B cell (primary cell): ENCODE data around the gene TNRC6C. TPM values are rescaled to one million over a fixed set of nuclear protein-coding genes. Genes with fewer than 3 reads are reported as not detected.

Source experiments
- ATAC-seq: fragments of 200-7000 bp; cut with Tn5 transposase; one replicate; pipeline ENCODE4 v1.10.0; 2021; ENCODE audit warnings: low read depth, mild to moderate bottlenecking, moderate number of reproducible peaks, moderate library complexity
- CTCF ChIA-PET: fragments of 350-600 bp; sonication (Branson Sonifier 250); formaldehyde crosslinking; loops from one replicate; lab custom pipeline; 2021; ENCODE audit warnings: antibody characterized with exemption, inconsistent platforms; lab: Charles Lee
- POLR2A ChIA-PET: fragments of 350-600 bp; sonication (Branson Sonifier 250); formaldehyde crosslinking; loops from one replicate; lab custom pipeline; 2021; ENCODE audit warnings: antibody characterized with exemption; lab: Charles Lee
- DNase-seq: peaks from one replicate; pipeline ENCODE4 v3.0.0; 2013
- H2AFZ ChIP-seq: 2 replicates; pipeline ENCODE4 v1.6.1; 2012; ENCODE audit warnings: mild to moderate bottlenecking, low read depth, low read length; ENCODE audit not compliant: insufficient read depth, poor library complexity, severe bottlenecking
- H3K27ac ChIP-seq, 2 donors: 1 replicate in 1 of 2; 2 replicates in 1 of 2; pipeline ENCODE4 v1.5.1; 2012 to 2013; ENCODE audit warnings: low read length in 2 of 2, mild to moderate bottlenecking in 2 of 2, moderate library complexity in 1 of 2
- H3K27me3 ChIP-seq, 4 experiments: fragments of 200-600 bp in 1 of 4; sonication (generic) in 1 of 4; replicated peaks in 1 of 4; 1 replicate in 2 of 4; 2 replicates in 2 of 4; pipeline versions ENCODE4 v1.6.1 to v1.7.0; 2013 to 2016; ENCODE audit warnings: low read length in 3 of 4, mild to moderate bottlenecking in 2 of 4, mixed read lengths in 1 of 4, moderate library complexity in 1 of 4; ENCODE audit not compliant: insufficient read depth in 4 of 4, control insufficient read depth in 3 of 4; ENCODE audit errors: control extremely low read depth in 1 of 4
- H3K36me3 ChIP-seq, 2 experiments: replicated peaks in 1 of 2; 1 replicate in 1 of 2; 2 replicates in 1 of 2; pipeline versions ENCODE4 v1.6.1 to v1.7.1; 2013; ENCODE audit warnings: low read length in 1 of 2; ENCODE audit not compliant: insufficient read depth in 2 of 2, control insufficient read depth in 1 of 2; ENCODE audit errors: control extremely low read depth in 1 of 2, extremely low read depth in 1 of 2
- H3K4me1 ChIP-seq, 2 donors: fragments of 200-600 bp in 1 of 2; sonication (generic) in 1 of 2; 1 replicate in 1 of 2; 2 replicates in 1 of 2; pipeline versions ENCODE4 v1.5.1 to v1.6.1; 2013 to 2017; ENCODE audit warnings: low read length in 2 of 2; ENCODE audit not compliant: control insufficient read depth in 2 of 2, insufficient read depth in 2 of 2
- H3K4me2 ChIP-seq: replicated peaks from 2 replicates; pipeline ENCODE3; 2012; ENCODE audit warnings: mild to moderate bottlenecking, low read depth, low read length; ENCODE audit not compliant: poor library complexity, severe bottlenecking
- H3K4me3 ChIP-seq, 5 experiments: fragments of 200-600 bp in 1 of 5; sonication (generic) in 1 of 5; 1 replicate in 3 of 5; 2 replicates in 2 of 5; pipeline versions ENCODE4 v1.5.1 to v1.7.0; 2011 to 2016; ENCODE audit warnings: low read length in 4 of 5, mild to moderate bottlenecking in 4 of 5, low read depth in 2 of 5, control low read depth in 1 of 5, moderate library complexity in 1 of 5; ENCODE audit not compliant: insufficient read depth in 1 of 5; ENCODE audit errors: control extremely low read depth in 1 of 5, extremely low read depth in 1 of 5
- H3K79me2 ChIP-seq: fragments of 200-600 bp; sonication (generic); one replicate; pipeline ENCODE4 v1.6.0; 2016; ENCODE audit warnings: low read length; ENCODE audit not compliant: control insufficient read depth, insufficient read depth
- H3K9ac ChIP-seq: fragments of 200-600 bp; sonication (generic); 2 replicates; pipeline ENCODE4 v1.6.1; 2017; ENCODE audit warnings: mild to moderate bottlenecking, low read length, moderate library complexity
- H3K9me3 ChIP-seq, 3 donors: one replicate each; pipeline versions ENCODE4 v1.6.1 to v1.7.1; 2013; ENCODE audit warnings: low read length in 2 of 3; ENCODE audit not compliant: control insufficient read depth in 2 of 3, insufficient read depth in 1 of 3; ENCODE audit errors: control extremely low read depth in 1 of 3
- H4K20me1 ChIP-seq: 2 replicates; pipeline ENCODE4 v1.6.0; 2012; ENCODE audit warnings: mild to moderate bottlenecking, low read length; ENCODE audit not compliant: insufficient read depth, control insufficient read depth, poor library complexity, severe bottlenecking
- H3K27ac Mint-ChIP-seq: one replicate; pipeline ENCODE4 v1.8.0; 2021; ENCODE audit warnings: mixed read lengths
- H3K27me3 Mint-ChIP-seq: one replicate; pipeline ENCODE4 v1.8.0; 2021; ENCODE audit warnings: mixed read lengths
- H3K4me1 Mint-ChIP-seq: one replicate; pipeline ENCODE4 v1.8.0; 2021; ENCODE audit warnings: mixed read lengths
- H3K4me3 Mint-ChIP-seq: one replicate; pipeline ENCODE4 v1.8.0; 2021; ENCODE audit warnings: mixed read lengths
- H3K9me3 Mint-ChIP-seq: one replicate; pipeline ENCODE4 v1.8.0; 2022; ENCODE audit warnings: mixed read lengths; ENCODE audit not compliant: insufficient read depth
- EZH2 ChIP-seq: IDR thresholded peaks from 2 replicates; pipeline ENCODE4 v1.6.1; 2012; ENCODE audit warnings: borderline replicate concordance, low read depth, mild to moderate bottlenecking, moderate library complexity, low read length; ENCODE audit not compliant: insufficient read depth, poor library complexity, severe bottlenecking
- WGBS: methylation state at CpG from one replicate; pipeline ENCODE4 v1.1.5; 2013; ENCODE audit warnings: missing lambda C conversion rate; ENCODE audit not compliant: insufficient coverage; 5-methylcytosine and 5-hydroxymethylcytosine counted together
- intact Hi-C: fragments of 100-400 bp; cut with micrococcal nuclease; formaldehyde crosslinking; loops from one replicate; pipeline ENCODE4 v1.10.0; 2022
- polyA plus RNA-seq: library from polyadenylated mRNA; depleted of rRNA; stranded (reverse); fragments of >200 nt; gene quantifications from 2 replicates; pipeline ENCODE4 v1.2.3, GENCODE V29; 2012
- total RNA-seq, 2 donors: library from RNA; stranded (reverse); fragments of 120-200 nt in 1 of 2; gene quantifications; 1 replicate in 1 of 2; 2 replicates in 1 of 2; pipeline versions ENCODE4 v1.2.3 to v1.2.4, GENCODE V29; 2013 to 2022
- TF ChIP-seq, protein P1 (sequence below): fragments of 200-600 bp; IDR thresholded peaks from one replicate; pipeline ENCODE4 v1.8.0; 2022; ENCODE audit warnings: antibody characterized with exemption, mild to moderate bottlenecking

The TNRC6C gene
- total and polyA plus RNA-seq, 2 donors (not counting 1 experiment from before 2014, with no cell fraction given) = 3.9 to 63.8 TPM

DNA sequence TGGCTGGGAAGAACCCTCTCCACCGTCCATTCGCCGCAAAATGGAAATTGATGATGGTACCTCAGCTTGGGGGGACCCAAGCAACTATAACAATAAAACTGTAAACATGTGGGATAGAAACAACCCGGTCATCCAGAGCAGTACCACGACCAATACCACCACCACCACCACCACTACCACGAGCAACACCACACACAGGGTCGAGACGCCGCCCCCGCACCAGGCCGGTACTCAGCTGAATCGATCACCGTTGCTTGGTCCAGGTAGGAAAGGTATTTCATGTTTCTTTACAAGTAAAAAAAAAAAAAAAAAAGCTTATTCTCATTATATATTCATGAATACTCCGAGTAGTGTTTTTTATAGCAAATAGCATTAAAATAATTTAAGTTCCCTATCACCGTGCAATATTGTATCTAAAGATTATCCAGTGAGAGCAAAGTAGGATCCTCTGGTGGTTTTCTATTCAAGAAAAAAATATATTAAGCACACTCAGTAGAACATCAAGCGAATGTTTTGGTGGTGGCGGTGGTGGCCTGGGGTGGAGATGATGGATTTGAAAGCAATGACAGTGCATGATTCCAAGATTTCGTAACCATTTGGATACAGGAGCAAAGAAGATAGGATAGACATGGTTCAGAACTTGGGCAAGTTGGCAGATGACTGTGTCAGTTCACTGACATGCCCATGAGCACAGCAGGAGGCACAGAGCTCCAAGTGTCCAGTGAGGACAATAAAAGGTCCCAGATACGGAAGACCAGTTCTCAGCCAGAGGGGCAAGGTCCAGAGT lies 92.9 kb downstream of the TNRC6C start:
- H3K27ac ChIP-seq = no peak overlapping the region
- Mint-ChIP-seq H3K4me1 (no peaks in the 10 kb centered on the region), H3K4me3 (no peak overlapping the region), H3K27me3 (no peaks in the 10 kb centered on the region), H3K9me3 (no peaks in the 10 kb centered on the region), H3K27ac (no peak overlapping the region)
- H3K79me2 ChIP-seq = peaks cover 16% of the 10 kb centered on the region
- ChIA-PET POLR2A (interaction anchor here (0.6 kb wide), 1 partner anchor 386 kb away, joined by 3 read pairs; no protein-coding TSS in a partner anchor), CTCF (no interaction called here)
- ATAC-seq = no peak
- intact Hi-C loops = no loop called here
- H4K20me1 ChIP-seq = peaks cover 14% of the 10 kb centered on the region
- no peak overlapping the region for H2AFZ ChIP-seq
- peaks cover 0 to 38% of the 10 kb centered on the region in 2 experiments for H3K36me3 ChIP-seq
- WGBS = 95% methylated on average over 2 of the region's 19 CpGs
- no peak for DNase-seq
- no peaks in the 10 kb centered on the region for H3K9me3 ChIP-seq
- H3K27me3 ChIP-seq = no peaks in the 10 kb centered on the region
- TF ChIP-seq, protein P1, sequence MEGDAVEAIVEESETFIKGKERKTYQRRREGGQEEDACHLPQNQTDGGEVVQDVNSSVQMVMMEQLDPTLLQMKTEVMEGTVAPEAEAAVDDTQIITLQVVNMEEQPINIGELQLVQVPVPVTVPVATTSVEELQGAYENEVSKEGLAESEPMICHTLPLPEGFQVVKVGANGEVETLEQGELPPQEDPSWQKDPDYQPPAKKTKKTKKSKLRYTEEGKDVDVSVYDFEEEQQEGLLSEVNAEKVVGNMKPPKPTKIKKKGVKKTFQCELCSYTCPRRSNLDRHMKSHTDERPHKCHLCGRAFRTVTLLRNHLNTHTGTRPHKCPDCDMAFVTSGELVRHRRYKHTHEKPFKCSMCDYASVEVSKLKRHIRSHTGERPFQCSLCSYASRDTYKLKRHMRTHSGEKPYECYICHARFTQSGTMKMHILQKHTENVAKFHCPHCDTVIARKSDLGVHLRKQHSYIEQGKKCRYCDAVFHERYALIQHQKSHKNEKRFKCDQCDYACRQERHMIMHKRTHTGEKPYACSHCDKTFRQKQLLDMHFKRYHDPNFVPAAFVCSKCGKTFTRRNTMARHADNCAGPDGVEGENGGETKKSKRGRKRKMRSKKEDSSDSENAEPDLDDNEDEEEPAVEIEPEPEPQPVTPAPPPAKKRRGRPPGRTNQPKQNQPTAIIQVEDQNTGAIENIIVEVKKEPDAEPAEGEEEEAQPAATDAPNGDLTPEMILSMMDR = no peak
- no peak for TF ChIP-seq EZH2
- H3K4me2 ChIP-seq = no peak overlapping the region
- H3K4me3 ChIP-seq = no peak overlapping the region
- H3K9ac ChIP-seq = no peak overlapping the region
- H3K4me1 ChIP-seq = no peaks in the 10 kb centered on the region

DNA sequence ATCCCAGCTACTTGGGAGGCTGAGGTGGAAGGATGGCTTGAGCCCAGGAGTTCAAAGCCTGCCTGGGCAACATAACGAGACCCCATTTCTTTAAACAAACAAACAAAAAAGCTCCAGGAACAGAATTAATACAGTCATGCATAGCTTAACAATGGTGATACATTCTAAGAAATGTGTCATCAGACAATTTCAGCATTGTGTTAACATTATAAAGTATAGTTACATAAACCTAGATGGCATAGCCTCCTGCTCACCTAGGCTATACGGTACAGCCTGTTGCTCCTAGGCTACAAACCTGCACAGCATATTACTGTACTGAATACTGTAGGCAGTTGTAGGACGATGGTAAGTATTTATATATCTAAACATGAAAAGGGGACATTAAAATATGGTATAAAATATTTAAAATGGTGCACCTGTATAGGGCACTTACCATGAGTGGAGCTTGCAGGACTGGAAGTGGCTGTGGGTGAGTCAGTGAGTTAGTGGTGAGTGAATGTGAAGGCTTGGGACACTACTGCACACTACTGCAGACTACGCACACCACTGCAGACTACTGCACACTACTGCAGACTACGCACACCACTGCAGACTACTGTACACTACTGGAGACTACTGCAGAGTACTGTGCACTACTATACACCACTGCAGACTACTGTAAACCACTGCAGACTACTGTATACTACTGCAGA lies 95.4 kb downstream of the TNRC6C start:
- ATAC-seq (no peak), DNase-seq (no peak)
- H3K4me2 ChIP-seq = no peak overlapping the region
- H3K27ac ChIP-seq = no peak overlapping the region
- ChIA-PET CTCF (interaction anchor here (0.6 to 0.7 kb wide), 2 partner anchors 281 to 398 kb away, joined by 3 read pairs; no protein-coding TSS in a partner anchor), POLR2A (no interaction called here)
- intact Hi-C loops = no loop called here
- Mint-ChIP-seq H3K4me3 (no peak overlapping the region), H3K27ac (no peak overlapping the region), H3K4me1 (no peaks in the 10 kb centered on the region), H3K27me3 (no peaks in the 10 kb centered on the region), H3K9me3 (no peaks in the 10 kb centered on the region)
- peaks cover 16% of the 10 kb centered on the region for H3K79me2 ChIP-seq
- H3K4me3 ChIP-seq = no peak overlapping the region
- WGBS = 89% methylated on average over 1 of the region's 5 CpGs
- H3K9me3 ChIP-seq = no peaks in the 10 kb centered on the region
- no peak overlapping the region for H2AFZ ChIP-seq
- peaks cover 2 to 37% of the 10 kb centered on the region in 2 experiments for H3K36me3 ChIP-seq
- H3K4me1 ChIP-seq = no peaks in the 10 kb centered on the region
- no peaks in the 10 kb centered on the region for H3K27me3 ChIP-seq
- no peak for TF ChIP-seq EZH2
- TF ChIP-seq, protein P1 = no peak
- H3K9ac ChIP-seq = no peak overlapping the region
- H4K20me1 ChIP-seq = peaks cover 20% of the 10 kb centered on the region
